PFSK-1 (cell line): ENCODE measurements around the gene SREBF1.

Experiments
- FOXP2 ChIP-seq: optimal IDR thresholded peaks from 2 replicates; pipeline ENCODE3; 2011; ENCODE audit warnings: borderline replicate concordance, control low read depth, inconsistent platforms; ENCODE audit not compliant: insufficient read depth; ENCODE audit errors: extremely low read length, extremely low read depth
- POLR2AphosphoS5 ChIP-seq: IDR thresholded peaks from 2 replicates; pipeline ENCODE4 v1.6.1; 2012; ENCODE audit warnings: low read depth, mild to moderate bottlenecking, control low read depth, low read length, moderate library complexity
- REST ChIP-seq, 2 experiments: IDR thresholded peaks; 2 replicates each; pipeline versions ENCODE4 v1.6.1 to v1.8.0; 2011 to 2012; ENCODE audit warnings: low read depth in 2 of 2, low read length in 2 of 2, control low read depth in 1 of 2, inconsistent platforms in 1 of 2, mild to moderate bottlenecking in 1 of 2, moderate library complexity in 1 of 2; ENCODE audit not compliant: insufficient read depth in 1 of 2
- SIN3A ChIP-seq: IDR thresholded peaks from 2 replicates; pipeline ENCODE4 v1.6.1; 2012; ENCODE audit warnings: mild to moderate bottlenecking, low read length, moderate library complexity, borderline replicate concordance; ENCODE audit not compliant: insufficient read depth
- TAF1 ChIP-seq: IDR thresholded peaks from 2 replicates; pipeline ENCODE4 v1.6.1; 2012; ENCODE audit warnings: low read length, control low read depth, borderline replicate concordance; ENCODE audit not compliant: insufficient read depth

SREBF1 gene

DNA sequence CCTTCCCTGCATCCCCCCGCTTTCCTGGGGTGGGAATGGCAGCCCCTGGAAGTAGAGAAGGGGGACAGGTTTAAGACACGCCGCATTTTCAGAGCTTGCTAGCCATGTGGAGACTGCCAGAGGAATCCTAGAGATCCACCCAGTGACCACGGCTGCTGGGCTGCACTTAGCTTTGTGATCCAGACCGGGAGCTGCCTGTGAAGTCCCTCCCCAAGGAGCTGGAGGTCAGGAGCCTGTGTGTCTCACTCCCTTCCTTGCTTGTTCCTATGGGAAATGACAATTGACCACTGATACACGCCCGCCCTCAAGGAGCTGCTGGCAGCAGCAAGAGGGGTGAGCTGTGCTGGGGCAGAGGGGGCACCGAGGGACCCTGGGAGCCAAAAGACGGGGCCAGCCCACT lies 73.7 kb downstream of the SREBF1 start:
- TF ChIP-seq REST (IDR thresholded peaks at IDR 0.05; ENCODE audit: insufficient read depth in 1 of 2, low read depth in 2 of 2, low read length in 2 of 2) (no peak), SIN3A (no peak), POLR2AphosphoS5 (no peak), FOXP2 (no peak), TAF1 (no peak)

GRCh38 chr17:17762744-17763105 lies 74.1 kb downstream of the SREBF1 start:
- TF ChIP-seq REST (IDR thresholded peaks at IDR 0.05; ENCODE audit: insufficient read depth in 1 of 2, low read depth in 2 of 2, low read length in 2 of 2) (no peak), FOXP2 (no peak), SIN3A (no peak), TAF1 (no peak), POLR2AphosphoS5 (no peak)
